ENCODE measurements around the gene TJP2.

- TF ChIP-seq EZH2 (IDR thresholded peaks at IDR 0.05; ENCODE audit: borderline replicate concordance, low read depth, low read length, severe bottlenecking) (no peak), POLR2AphosphoS5 (IDR thresholded peaks at IDR 0.05; ENCODE audit: insufficient read depth, low read depth, low read length) (no peak), CTCF (IDR thresholded peaks at IDR 0.05; ENCODE audit: extremely low read depth in 1 of 2, insufficient read depth in 1 of 2, low read depth in 1 of 2, low read length in 2 of 2) (no peak), POLR2A (IDR thresholded peaks at IDR 0.05; ENCODE audit: low read depth, low read length) (no peak), MAX (IDR thresholded peaks at IDR 0.05; ENCODE audit: insufficient read depth, insufficient read length) (no peak)
Measured at GRCh38 chr9:69313175-69313574, 139.1 kb downstream of the TJP2 start.

Measured in endothelial cell of umbilical vein (primary cell).